ENCODE data around the gene SPCS3.

DNA sequence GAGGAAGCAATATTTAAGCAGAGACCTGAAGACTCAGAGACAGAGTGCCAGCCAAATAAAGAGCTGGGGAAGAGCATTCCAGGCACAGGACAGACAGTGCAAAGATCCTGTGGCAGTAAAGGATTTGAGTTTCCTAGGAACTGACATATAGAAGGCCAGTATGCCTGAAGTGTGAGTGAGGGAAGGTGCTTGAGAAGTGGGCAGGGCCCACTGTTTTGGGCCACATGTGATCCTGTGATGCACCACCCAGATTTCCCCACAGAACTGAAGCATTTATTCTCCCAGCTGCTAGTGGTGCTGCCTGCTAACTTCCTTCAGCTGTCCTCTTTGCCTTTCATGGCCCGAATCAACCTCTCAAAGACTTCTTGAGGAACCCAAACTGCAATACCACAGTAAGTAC, 26.8 kb upstream of the SPCS3 start:
- TF ChIP-seq CTCF (IDR thresholded peaks at IDR 0.05) (no peak), POLR2A (IDR thresholded peaks at IDR 0.05) (no peak)
